Prostate gland (tissue), 2 donors: ENCODE measurements around the gene FBXO38. TPM values are rescaled to one million over a fixed set of nuclear protein-coding genes. Genes with fewer than 3 reads are reported as not detected.
A peak's percentile ranks its signal among the peaks of the same experiment; 100 is the strongest.

Experiments
- DNase-seq: peaks from one replicate; pipeline ENCODE4 v3.0.0-alpha.2; 2019; ENCODE audit warnings: low spot score
- H3K27ac ChIP-seq, 2 donors: fragments of 200-600 bp; sonication (generic); 2 replicates each; pipeline ENCODE4 v1.5.1; 2017 to 2019
- H3K27me3 ChIP-seq: fragments of 200-600 bp; sonication (generic); replicated peaks from 2 replicates; pipeline ENCODE4 v1.5.1; 2019; ENCODE audit not compliant: insufficient read depth
- H3K36me3 ChIP-seq, 2 donors: fragments of 200-600 bp; sonication (generic); 1 replicate in 1 of 2; 2 replicates in 1 of 2; pipeline versions ENCODE4 v1.5.1 to v1.8.1; 2017 to 2019
- H3K4me1 ChIP-seq: fragments of 200-600 bp; sonication (generic); replicated peaks from 2 replicates; pipeline ENCODE4 v1.5.1; 2019
- H3K4me3 ChIP-seq, 2 donors: fragments of 200-600 bp; sonication (generic); 2 replicates each; pipeline ENCODE4 v1.5.1; 2017 to 2019
- H3K9me3 ChIP-seq: fragments of 200-600 bp; sonication (generic); 2 replicates; pipeline ENCODE4 v1.5.1; 2017
- POLR2A ChIP-seq: fragments of 450-650 bp; IDR thresholded peaks from one replicate; pipeline ENCODE4 v1.6.1; 2016; ENCODE audit warnings: antibody characterized with exemption, mild to moderate bottlenecking
- POLR2AphosphoS5 ChIP-seq: sonication (generic); formaldehyde crosslinking; IDR thresholded peaks from one replicate; pipeline ENCODE4 v1.6.1; 2017; ENCODE audit warnings: antibody characterized with exemption
- WGBS: methylation state at CpG from one replicate; pipeline ENCODE4 v1.1.5; 2018; 5-methylcytosine and 5-hydroxymethylcytosine counted together
- intact Hi-C: fragments of 100-400 bp; cut with DNase I; formaldehyde crosslinking; loops from one replicate; pipeline ENCODE4 v1.14.2; 2022
- total RNA-seq, 2 donors: library from RNA; depleted of rRNA; stranded (reverse); fragments of >200 nt; gene quantifications; one replicate each; pipeline ENCODE4 v1.1.0, GENCODE V29; 2016
- TF ChIP-seq, protein P1 (sequence below), 4 experiments: fragments of 200-600 bp in 2 of 4; fragments of 450-650 bp in 2 of 4; sonication (generic) in 2 of 4; IDR thresholded peaks; 1 replicate in 3 of 4; 2 replicates in 1 of 4; pipeline ENCODE4 v1.5.1; 2016 to 2019; ENCODE audit warnings: antibody characterized with exemption in 4 of 4, mild to moderate bottlenecking in 2 of 4, moderate library complexity in 2 of 4

Gene FBXO38
- total RNA-seq, 2 donors from 2014 or later: 47.1 to 53.2 TPM

DNA sequence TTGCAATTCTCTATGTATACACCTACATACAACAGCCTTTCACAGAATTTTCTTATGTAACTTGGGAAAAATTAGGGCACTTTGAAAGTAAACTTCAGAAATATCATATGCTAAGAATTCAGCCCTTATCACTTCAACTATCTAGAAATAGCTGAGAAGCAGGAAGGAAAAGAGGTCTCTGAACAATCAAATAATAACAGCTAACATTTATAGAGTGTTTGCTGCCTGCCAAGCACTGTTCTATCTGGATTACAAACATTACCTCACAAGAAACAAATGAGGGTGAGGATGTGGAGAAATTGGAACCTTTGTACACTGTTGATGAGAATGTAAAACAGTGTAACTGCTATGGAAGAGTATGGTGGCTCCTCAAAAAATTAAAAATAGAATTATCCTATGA is 4.4 kb upstream of the FBXO38 start:
- no peak for DNase-seq
- intact Hi-C loops: loop anchor here (10.0 kb wide), 1 partner anchor 195 kb away; no protein-coding TSS in a partner anchor
- Histone ChIP-seq H3K36me3 (no peaks in the 10 kb centered on the region), H3K27me3 (no peaks in the 10 kb centered on the region), H3K4me3 (no peak overlapping the region), H3K4me1 (peaks cover 3% of the 10 kb centered on the region), H3K27ac (peak overlapping the region; percentile 16 to 20), H3K9me3 (no peaks in the 10 kb centered on the region)
- TF ChIP-seq, protein P1, sequence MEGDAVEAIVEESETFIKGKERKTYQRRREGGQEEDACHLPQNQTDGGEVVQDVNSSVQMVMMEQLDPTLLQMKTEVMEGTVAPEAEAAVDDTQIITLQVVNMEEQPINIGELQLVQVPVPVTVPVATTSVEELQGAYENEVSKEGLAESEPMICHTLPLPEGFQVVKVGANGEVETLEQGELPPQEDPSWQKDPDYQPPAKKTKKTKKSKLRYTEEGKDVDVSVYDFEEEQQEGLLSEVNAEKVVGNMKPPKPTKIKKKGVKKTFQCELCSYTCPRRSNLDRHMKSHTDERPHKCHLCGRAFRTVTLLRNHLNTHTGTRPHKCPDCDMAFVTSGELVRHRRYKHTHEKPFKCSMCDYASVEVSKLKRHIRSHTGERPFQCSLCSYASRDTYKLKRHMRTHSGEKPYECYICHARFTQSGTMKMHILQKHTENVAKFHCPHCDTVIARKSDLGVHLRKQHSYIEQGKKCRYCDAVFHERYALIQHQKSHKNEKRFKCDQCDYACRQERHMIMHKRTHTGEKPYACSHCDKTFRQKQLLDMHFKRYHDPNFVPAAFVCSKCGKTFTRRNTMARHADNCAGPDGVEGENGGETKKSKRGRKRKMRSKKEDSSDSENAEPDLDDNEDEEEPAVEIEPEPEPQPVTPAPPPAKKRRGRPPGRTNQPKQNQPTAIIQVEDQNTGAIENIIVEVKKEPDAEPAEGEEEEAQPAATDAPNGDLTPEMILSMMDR (IDR thresholded peaks at IDR 0.05): no peak
- TF ChIP-seq POLR2AphosphoS5: peak; percentile 74

DNA sequence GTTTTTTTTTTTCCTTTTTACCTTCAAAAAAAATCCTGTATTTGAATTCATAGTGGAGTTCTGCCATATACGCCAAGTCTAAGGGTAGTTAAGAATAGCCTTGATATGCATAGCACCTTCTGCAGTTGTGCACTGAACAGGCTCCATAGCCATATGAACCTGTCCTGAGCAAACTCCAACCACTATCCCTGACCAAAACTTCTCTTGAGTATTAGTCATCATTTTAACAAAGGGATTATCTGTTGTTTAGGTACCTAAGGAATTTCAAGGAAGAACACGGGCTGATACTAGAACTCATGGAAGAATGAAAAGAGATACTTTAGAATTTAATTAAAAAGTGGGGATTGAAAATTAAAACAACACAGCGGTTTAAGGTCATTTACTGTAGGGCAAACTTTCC is 1.9 kb upstream of the FBXO38 start:
- no peaks in the 10 kb centered on the region for H3K9me3 ChIP-seq
- no peak overlapping the region for H3K27ac ChIP-seq
- H3K4me1 ChIP-seq: peaks cover 21% of the 10 kb centered on the region
- intact Hi-C loops: no loop called here
- no peaks in the 10 kb centered on the region for H3K27me3 ChIP-seq
- TF ChIP-seq POLR2A: no peak
- TF ChIP-seq, protein P1 (IDR thresholded peaks at IDR 0.05): no peak
- TF ChIP-seq POLR2AphosphoS5: no peak
- WGBS: 96% methylated on average over 3 of the region's 3 CpGs
- no peaks in the 10 kb centered on the region for H3K36me3 ChIP-seq
- no peak overlapping the region for H3K4me3 ChIP-seq
- DNase-seq: no peak

DNA sequence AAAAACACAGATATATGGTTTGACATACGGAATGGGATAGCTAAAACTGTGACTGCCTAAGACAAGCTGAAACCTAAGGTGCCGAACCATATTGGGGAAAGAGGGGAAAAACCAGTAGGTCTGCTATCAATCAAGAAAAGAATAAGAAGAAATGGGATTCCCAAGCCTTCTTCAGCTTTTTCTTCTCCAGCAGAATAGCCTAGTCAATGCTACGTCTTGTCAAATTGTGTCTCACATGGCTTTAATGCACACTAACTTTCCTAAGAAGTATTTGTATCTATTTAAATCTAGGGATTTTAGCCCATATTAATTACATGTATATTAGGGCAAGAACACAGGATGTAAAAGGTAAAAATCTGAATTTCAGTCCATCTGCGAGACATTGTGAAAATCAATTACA is 797 bp upstream of the FBXO38 start:
- Histone ChIP-seq H3K4me3 (peak overlapping the region; percentile 59 to 90), H3K36me3 (no peaks in the 10 kb centered on the region), H3K9me3 (no peaks in the 10 kb centered on the region), H3K27ac (peak overlapping the region; percentile 75 to 90), H3K27me3 (no peaks in the 10 kb centered on the region), H3K4me1 (peaks cover 23% of the 10 kb centered on the region)
- intact Hi-C loops: no loop called here
- TF ChIP-seq POLR2AphosphoS5: no peak
- no peak for TF ChIP-seq POLR2A
- TF ChIP-seq, protein P1 (IDR thresholded peaks at IDR 0.05): no peak
- no peak for DNase-seq
- WGBS: 25% methylated on average over 4 of the region's 4 CpGs

DNA sequence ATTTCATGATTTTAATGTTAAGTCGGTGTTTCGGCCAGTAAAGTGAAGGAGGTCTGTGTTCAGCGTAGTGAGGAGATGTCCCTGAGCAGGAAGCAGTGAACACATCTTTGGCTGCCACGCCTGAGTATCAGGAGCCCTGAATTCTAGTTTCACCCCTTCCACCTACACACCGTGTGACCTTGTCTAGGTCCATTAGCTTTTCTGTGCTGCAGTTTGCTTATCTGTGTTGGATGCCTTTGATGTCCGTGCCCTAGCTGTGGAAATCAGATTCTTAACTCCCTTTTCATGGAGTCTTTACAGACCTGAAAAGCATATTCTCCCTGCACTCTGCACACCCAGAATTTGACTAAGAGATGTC is 601 bp downstream of the FBXO38 start:
- H3K36me3 ChIP-seq: no peaks in the 10 kb centered on the region
- intact Hi-C loops: no loop called here
- H3K27ac ChIP-seq: peak overlapping the region; percentile 75 to 90
- no peaks in the 10 kb centered on the region for H3K9me3 ChIP-seq
- peaks cover 23% of the 10 kb centered on the region for H3K4me1 ChIP-seq
- WGBS: 1% methylated on average over 6 of the region's 6 CpGs
- H3K4me3 ChIP-seq: peak overlapping the region; percentile 59 to 90
- DNase-seq: no peak
- TF ChIP-seq POLR2AphosphoS5 (no peak), POLR2A (no peak)
- TF ChIP-seq, protein P1 (IDR thresholded peaks at IDR 0.05): no peak
- H3K27me3 ChIP-seq: no peaks in the 10 kb centered on the region

DNA sequence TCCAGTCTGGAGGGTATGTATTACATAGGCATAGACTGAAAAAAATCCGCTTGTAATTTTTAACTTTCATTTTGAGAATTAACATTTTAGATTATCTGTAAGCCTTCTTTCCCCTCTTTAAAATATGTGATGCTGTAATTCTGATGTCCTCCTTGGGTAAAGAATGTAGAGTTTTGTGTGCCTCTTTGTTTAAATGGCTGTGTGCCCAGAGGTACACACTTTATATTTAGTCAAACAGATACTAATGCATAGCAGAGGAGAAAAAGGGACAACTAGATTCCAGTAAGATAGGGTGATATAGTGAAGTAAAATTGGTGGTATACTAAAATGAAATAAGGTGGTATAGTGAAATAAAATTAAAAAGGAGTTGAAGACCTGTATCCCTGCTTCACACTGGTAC is 1.3 kb downstream of the FBXO38 start:
- DNase-seq: no peak
- H3K4me3 ChIP-seq: peak overlapping the region in 1 of 2 donors; percentile 90
- TF ChIP-seq POLR2A (no peak), POLR2AphosphoS5 (peak; percentile 53)
- TF ChIP-seq, protein P1 (IDR thresholded peaks at IDR 0.05): no peak
- no peaks in the 10 kb centered on the region for H3K27me3 ChIP-seq
- no peaks in the 10 kb centered on the region for H3K36me3 ChIP-seq
- intact Hi-C loops: no loop called here
- 61% methylated on average over 1 of the region's 1 CpG for WGBS
- peaks cover 23% of the 10 kb centered on the region for H3K4me1 ChIP-seq
- H3K27ac ChIP-seq: peak overlapping the region in 1 of 2 donors; percentile 90
- H3K9me3 ChIP-seq: no peaks in the 10 kb centered on the region
